GM19397 (cell line): ENCODE measurements around the gene CDK17.
"Not testable (repeated sequence)": the region's sequence is repeated elsewhere in the genome, so short reads cannot be mapped to it uniquely, and the experiment has no call there.

Experiments used
- ATAC-seq: cut with Tn5 transposase; IDR thresholded peaks from one replicate; pipeline ENCODE4 v1.9.1; 2021; ENCODE audit warnings: mild to moderate bottlenecking, moderate library complexity; ENCODE audit not compliant: unreplicated experiment

Gene CDK17

DNA sequence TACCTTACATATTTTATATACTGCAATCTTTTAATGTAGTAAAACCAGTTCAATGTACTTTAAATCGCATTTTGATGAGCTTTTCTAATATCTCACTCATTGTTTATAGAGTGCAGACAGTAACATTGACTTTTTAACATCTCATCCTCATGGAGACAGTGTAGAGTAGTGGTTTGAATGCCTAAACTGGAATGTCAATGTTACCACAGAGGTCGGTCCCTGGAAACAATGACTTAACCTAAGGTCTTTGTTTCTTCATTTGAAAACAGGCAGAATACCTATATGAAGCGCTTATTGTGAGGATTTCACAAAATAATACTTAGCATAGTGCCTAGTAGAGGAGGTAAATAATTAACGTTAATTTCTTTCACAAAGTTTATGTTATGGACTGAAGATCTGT, 5.0 kb downstream of the CDK17 start:
- ATAC-seq, result no peak

DNA sequence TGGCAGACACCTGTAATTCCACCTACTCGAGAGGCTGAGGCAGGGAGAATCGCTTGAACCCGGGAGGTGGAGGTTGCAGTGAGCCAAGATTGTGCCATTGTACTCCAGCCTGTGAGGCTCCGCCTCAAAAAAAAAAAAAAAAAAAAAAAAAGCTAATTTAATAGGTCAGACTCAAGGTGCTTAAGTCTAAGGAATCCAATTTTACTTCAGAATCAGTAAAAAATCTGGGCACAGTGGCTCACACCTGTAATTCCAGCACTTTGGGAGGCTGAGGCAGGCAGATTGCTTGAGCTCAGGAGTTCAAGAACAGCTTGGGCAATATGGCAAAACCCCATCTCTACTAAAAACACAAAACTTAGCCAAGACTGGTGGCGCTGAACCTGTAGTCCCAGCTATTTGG, 7.0 kb downstream of the CDK17 start:
- not testable (repeated sequence) for ATAC-seq

GRCh38 chr12:96392397-96392796, 7.8 kb downstream of the CDK17 start:
- ATAC-seq, result no peak

GRCh38 chr12:96387981-96388380, 12.3 kb downstream of the CDK17 start:
- ATAC-seq, result no peak

GRCh38 chr12:96386794-96387193, 13.4 kb downstream of the CDK17 start:
- no peak for ATAC-seq

- ATAC-seq, result no peak
Measured at GRCh38 chr12:96383991-96384390, 16.2 kb downstream of the CDK17 start.

DNA sequence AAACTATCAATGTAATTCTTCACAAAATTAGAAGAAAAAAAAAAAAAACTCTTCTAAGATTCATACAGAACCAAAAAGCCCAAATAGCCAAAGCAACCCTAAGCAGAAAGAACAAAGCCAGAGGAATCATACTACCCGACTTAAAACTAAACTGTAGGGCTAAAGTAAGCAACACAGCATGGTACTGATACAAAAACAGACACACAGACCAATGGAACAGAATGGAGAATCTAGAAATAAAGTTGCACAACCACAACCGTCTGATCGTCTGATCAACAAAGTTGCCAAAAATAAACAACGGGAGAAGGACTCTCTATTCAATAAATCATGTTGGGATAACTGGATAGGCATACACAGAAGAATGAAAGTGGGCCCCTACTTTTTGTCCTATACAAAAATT, 16.9 kb downstream of the CDK17 start:
- no peak for ATAC-seq

- ATAC-seq, result not testable (repeated sequence)
Measured at GRCh38 chr12:96379743-96380142, 20.5 kb downstream of the CDK17 start.

GRCh38 chr12:96378319-96378718, 21.9 kb downstream of the CDK17 start:
- ATAC-seq, result no peak

- ATAC-seq, result no peak
Measured at GRCh38 chr12:96376865-96377264, 23.4 kb downstream of the CDK17 start.

GRCh38 chr12:96375841-96376604, 24.2 kb downstream of the CDK17 start:
- ATAC-seq, result peak; percentile 58

- no peak for ATAC-seq
Measured at GRCh38 chr12:96375170-96375569, 25.1 kb downstream of the CDK17 start.

- ATAC-seq, result no peak
Measured at GRCh38 chr12:96371790-96372699, 28.2 kb downstream of the CDK17 start.

DNA sequence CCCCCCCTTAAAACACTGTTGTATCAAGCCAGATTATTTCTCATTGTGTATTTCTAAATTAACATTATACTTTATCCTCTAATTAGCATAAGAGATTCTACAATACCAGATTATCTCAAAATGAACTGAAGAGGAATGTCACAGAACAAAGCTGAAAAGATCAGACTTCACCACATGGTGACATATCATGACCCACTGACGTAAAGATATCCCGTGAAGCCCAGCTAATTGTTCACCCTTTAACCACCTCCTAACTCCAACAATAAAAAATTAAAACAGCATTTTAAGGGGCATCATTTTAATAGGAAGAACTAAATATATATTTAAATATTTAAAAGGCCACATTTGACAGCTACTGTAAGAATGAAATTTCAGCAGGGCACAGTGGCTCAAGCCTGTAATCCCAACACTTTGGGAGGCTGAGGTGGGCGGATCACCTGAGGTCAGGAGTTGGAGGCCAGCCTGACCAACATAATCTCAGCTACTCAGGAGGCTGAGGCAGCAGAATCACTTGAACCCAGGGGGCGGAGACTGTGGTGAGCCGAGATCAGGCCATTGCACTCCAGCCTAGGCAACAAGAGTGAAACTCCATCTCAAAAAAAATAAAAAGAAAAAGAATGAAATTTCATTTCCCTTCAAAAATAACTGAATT, 29.0 kb downstream of the CDK17 start:
- no peak for ATAC-seq

- ATAC-seq, result no peak
Measured at GRCh38 chr12:96368687-96369086, 31.6 kb downstream of the CDK17 start.

GRCh38 chr12:96368233-96368632, 32.0 kb downstream of the CDK17 start:
- ATAC-seq, result no peak

DNA sequence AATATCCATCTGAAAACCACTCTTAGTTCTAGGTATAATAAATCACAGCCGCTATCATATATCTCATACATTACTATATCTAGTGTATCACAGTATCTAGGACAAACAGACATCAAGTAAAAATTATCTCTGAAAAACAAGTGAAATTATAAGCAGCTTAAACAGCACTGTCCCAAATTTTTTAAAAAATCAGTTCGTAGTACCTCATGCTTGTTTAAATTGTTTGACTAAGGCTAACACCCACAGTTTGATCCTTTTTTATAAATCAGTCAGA, 33.9 kb downstream of the CDK17 start:
- no peak for ATAC-seq

DNA sequence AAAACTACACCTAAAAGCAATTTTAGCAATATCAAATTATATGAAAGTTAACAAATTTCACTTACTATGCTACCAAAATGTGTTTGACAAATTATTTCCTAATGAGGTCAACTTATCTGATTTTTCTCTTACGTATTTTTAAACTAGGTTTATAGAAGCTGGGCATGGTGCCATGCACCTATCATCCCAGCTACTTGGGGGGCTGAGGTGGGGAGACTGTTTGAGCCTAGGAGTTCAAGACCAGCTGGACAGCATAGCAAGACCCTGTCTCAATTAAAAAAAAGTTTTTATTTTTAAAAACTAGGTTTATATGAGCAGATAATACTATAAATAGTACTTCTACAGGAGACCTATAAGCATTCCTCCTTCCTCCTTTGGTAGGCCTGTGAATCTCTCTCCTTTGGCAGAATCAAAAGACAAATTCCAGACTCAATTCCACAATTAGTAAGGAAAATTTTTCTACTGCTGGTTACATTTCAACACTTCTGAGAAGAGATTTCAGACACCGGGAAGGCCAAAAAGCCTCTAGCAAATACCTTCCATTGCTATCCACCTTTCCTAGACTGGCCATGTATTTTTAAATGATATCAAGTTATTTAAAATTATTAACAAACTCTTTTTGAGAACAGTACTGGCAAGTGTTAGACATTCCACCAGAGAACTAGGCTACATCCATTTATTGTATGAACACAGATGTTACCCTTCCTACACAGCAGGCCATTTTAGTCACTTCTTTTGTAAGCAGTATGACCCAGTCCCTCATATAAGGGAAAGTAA, 34.4 kb downstream of the CDK17 start:
- no peak for ATAC-seq

DNA sequence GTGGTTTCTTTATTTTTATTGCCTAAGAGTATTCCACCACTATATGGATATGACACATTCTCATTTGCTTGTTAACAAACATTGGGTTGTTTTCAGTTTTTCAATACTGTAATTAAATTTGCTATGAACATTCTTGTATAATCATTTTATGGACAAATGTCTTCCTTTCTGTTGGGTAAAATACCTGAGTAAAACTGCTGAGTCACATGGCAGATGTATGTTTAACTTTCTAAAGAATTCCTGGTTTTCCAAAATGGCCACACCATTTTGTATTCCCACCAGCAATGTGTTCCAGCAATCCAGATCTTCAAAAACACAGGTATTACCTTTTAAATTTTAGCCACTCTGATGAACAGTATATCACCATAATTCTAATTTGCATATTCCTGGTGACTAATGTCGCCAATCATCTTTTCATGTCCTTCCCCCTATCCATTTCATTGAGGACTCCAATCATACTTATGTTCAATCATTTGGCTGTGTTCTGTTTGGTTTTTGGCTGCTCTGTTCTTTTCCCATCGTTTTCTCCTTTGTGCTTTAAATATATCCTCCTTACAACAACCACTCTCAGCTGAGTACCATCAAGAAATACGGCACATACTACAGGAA, 36.0 kb downstream of the CDK17 start:
- ATAC-seq, result no peak

DNA sequence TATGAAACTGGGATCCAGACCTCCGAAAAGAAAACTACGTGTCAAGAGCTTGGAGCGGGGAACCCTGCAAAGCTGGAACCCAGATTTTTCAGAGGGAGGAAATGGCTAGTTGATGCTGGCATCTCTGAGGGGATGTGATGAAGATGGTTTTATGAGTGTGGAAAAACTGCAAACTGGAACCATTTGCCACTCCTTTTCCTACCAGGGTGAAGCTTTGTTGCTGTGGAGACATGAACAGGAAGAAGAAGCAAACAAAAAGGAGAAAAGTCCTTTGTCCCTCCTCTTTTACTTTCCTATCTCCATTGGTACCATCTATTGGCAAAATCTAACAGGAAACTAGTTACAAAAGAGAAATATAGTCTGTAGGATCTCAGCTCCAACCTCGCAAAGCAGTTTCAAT, 39.2 kb downstream of the CDK17 start:
- ATAC-seq, result no peak

GRCh38 chr12:96360550-96360949, 39.7 kb downstream of the CDK17 start:
- ATAC-seq, result no peak
